ENCODE measurements around the gene DNAH8.

DNA sequence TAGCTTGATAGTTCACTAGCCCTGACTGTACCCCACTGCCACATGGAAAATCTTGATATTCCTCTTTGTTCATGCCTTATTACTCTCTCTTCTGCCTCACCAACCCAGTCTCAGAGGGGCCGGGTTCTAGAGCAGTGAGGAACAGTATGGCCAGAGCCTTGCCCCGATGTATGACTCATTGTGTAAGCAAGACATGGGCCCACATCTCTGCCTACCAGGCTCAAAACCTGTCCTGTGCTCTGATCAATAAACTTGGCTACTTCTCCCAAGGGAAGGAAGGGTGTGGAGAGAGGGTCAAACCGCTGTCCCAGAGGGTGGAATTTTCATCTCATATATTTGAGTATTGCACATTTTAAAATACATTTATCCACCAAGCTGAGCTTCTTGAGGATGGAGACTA is 91.7 kb downstream of the DNAH8 start:
- TF ChIP-seq POLR2A (IDR thresholded peaks at IDR 0.05; ENCODE audit: low read depth, low read length) (no peak), POLR2AphosphoS5 (IDR thresholded peaks at IDR 0.05; ENCODE audit: low read depth, low read length) (no peak)

All from GM12892 (cell line).